A204.1 (cell line): ENCODE data around the gene MRPL20.
"Not testable (repeated sequence)": the region's sequence is repeated elsewhere in the genome, so short reads cannot be mapped to it uniquely, and the experiment has no call there.

Experiments used
- FAIRE-seq: peaks from 2 replicates; lab custom pipeline; 2012; peaks lifted over from hg19 to GRCh38; lab: Jason Lieb, UNC

The MRPL20 gene

GRCh38 chr1:1437033-1437903 lies 30.2 kb upstream of the MRPL20 start:
- FAIRE-seq, result no peak

GRCh38 chr1:1436630-1437032 lies 29.5 kb upstream of the MRPL20 start:
- no peak for FAIRE-seq

GRCh38 chr1:1435911-1436629 lies 29.0 kb upstream of the MRPL20 start:
- no peak for FAIRE-seq

- no peak for FAIRE-seq
Measured at GRCh38 chr1:1435106-1435903, 28.2 kb upstream of the MRPL20 start, which contains the start of gene VWA1. Gene VWA1, plus strand, starts transcription at chr1:1435690. Its CDS starts 59 bp downstream, at chr1:1435749.

GRCh38 chr1:1434824-1435105 lies 27.7 kb upstream of the MRPL20 start:
- no peak for FAIRE-seq

GRCh38 chr1:1434131-1434823 lies 27.2 kb upstream of the MRPL20 start:
- no peak for FAIRE-seq

- no peak for FAIRE-seq
Measured at GRCh38 chr1:1433804-1434130, 26.7 kb upstream of the MRPL20 start.

GRCh38 chr1:1432951-1433803 lies 26.1 kb upstream of the MRPL20 start:
- no peak for FAIRE-seq

DNA sequence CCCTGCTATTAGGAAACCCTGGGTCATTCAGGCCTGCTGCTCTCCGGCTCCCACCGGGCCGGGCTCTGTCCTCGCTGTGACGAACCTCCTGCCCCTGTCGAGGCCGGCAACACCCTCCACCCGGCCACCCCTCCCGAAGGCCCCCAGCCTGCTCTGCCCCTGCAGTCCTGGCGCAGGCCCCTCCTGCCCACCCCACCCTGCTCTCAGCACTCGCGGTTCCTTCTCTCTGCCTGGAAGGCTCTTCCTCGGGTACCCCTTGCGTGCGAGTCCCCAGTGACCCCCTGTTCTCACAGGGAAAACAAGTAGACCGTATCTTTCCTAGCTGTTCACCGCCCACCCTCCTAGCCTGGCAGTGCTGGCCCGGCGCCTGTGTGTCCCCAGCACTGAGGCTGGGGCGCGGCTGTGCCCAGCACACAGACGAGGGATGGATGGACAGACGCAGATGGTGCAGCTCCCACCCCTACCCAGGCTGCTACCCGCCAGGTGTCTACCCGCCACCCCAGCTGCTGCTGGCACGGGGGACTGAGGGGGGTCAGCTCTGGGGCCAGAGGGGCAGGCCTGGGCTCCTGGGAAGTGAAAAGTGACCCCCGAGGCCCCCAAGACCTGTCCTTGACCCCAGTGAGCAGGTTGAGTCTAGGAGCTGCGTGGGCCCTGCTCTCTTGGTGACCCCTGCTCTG lies 25.3 kb upstream of the MRPL20 start:
- FAIRE-seq, result no peak

- FAIRE-seq, result no peak
Measured at GRCh38 chr1:1431845-1432273, 24.8 kb upstream of the MRPL20 start.

GRCh38 chr1:1430992-1431844 lies 24.1 kb upstream of the MRPL20 start:
- no peak for FAIRE-seq

- FAIRE-seq, result no peak
Measured at GRCh38 chr1:1430114-1430982, 23.3 kb upstream of the MRPL20 start.

GRCh38 chr1:1429671-1430073 lies 22.6 kb upstream of the MRPL20 start:
- no peak for FAIRE-seq

GRCh38 chr1:1428967-1429366 lies 21.9 kb upstream of the MRPL20 start:
- not testable (repeated sequence) for FAIRE-seq

DNA sequence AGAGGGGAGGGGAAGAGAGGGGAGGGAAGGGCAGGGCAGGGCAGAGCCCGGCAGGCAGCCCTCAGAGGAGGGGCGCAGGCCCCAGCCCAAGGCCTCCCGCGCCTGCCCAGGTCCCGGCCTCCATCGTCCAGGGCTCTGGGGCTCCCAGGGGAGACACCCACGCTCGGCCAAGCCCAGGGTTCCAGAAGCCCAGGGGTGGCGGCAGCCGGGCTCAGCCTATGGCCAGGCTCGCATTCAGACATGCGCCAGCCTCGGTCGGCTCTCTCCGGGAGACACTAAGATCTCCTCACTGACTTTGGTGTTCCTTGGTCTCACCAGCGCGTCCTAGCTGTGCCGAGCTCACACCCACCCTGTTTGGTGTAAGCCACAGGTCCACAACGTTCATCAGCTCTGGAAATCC lies 21.1 kb upstream of the MRPL20 start:
- FAIRE-seq, result no peak

GRCh38 chr1:1427820-1428148 lies 20.7 kb upstream of the MRPL20 start:
- no peak for FAIRE-seq

GRCh38 chr1:1427106-1427819 lies 20.2 kb upstream of the MRPL20 start:
- no peak for FAIRE-seq

GRCh38 chr1:1426496-1427105 lies 19.5 kb upstream of the MRPL20 start:
- no peak for FAIRE-seq
